Hematopoietic multipotent progenitor cell treated with erythropoietin and hydrocortisone succinate and interleukin-3 and kit ligand, for 4 days (in vitro differentiated cells): ENCODE data around the gene RAB34.

ENCODE experiments used
- DNase-seq: peaks from one replicate; pipeline ENCODE4 v3.0.0-alpha.2; 2015

Gene RAB34

GRCh38 chr17:28710861-28711722, 6.6 kb downstream of the RAB34 start:
- peak; percentile 95 for DNase-seq

GRCh38 chr17:28707339-28707720, 10.3 kb downstream of the RAB34 start:
- no peak for DNase-seq

DNA sequence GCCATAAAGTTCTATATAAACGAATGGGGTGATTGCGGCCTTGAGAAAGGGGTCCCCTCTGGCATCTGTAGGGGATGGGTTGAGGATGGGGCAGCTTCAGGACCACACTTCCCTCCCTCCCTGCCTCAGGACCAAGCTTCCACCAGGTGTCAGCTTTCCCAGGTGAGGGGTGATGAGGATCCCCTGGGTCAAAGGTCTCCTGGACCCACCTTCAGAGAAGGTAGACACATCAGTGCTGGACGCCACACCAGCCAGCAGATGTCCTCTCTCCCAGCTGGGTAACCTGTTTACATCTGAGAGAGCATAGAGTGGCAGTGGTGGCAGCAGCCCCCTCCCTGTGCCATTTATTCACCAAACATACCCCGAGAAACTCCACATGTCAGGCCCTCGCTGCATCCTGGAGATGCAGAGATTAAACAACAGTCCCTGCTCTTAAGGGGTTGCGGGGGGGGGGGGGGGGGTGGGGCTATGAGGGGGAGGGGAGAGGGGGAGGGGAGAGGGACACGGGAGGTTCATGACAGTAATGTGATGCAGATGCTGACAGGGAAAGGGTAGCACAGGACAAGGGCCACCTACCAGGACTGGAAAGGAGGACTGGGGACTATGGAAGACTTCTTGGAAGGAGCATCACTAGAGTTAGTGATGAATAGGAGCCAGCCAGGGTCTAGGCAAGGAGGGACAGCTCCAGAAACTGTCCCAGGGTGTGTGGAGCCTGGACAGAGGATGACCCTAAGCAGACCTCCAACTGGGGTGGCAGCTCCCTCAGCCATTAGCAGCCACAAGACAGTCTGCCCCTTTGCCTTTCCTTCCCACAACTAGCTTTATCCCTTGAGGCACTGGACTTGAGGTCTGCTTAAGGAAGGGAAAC, 11.0 kb downstream of the RAB34 start:
- no peak for DNase-seq

DNA sequence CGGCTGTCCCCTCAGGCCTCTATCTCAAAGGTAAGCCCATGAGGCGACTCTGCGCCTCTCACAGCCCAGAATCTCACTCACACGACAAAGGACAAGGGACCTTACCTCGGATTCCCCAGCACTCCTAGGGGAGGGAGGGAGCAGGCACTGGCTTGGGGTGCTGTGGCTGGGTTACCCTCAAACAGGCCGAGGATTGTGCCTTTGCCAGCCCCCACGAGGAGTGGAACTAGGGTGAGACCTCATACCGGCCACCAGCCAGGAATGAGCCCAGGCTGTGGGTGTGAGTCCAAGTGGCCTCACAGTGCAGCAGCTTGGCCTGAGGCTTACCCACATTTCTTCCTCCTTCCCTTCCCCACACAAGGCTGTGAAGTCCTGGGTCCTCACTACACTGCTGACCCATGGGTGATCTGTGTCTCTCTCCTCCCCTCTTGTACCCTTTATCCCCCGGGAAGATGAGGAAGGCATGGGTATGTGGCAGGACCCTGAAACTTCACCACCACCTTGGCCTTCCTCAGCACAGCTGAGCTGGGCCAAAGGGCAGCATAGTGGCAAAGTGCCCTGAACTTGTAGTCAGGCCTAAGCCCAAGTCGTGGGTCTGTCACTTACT, 11.8 kb downstream of the RAB34 start:
- DNase-seq = no peak

DNA sequence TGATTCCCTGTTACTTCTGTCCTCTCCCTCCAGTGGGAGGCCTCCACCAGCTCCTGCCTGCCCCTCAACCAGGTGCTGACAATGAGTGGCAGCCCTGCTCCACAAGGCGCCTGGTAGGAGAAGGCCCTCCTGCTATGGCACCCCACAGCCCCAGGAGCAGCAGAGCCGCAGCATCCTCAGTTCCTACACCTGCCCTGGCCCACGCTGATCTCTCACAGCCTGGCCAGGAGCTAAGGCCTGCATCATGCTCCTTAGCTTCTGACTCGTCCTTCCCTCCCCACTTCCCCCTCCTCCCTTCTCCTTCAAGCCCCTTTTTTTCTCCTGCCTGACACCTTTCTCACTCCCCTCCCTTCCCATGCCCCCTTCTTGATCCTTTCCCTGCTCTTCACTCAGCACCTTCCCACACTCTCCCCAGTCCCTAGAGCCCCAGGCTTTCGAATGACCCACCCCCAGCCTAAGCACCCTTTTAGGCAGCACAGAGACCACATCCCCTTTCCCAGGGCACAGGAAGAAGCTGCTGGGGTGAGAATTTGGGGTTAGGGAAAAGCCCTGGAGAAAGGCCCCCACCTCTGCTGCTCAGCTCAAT, 12.5 kb downstream of the RAB34 start:
- DNase-seq = no peak

GRCh38 chr17:28704219-28704858, 13.3 kb downstream of the RAB34 start:
- DNase-seq = no peak

GRCh38 chr17:28703552-28704218, 14.0 kb downstream of the RAB34 start:
- no peak for DNase-seq

DNA sequence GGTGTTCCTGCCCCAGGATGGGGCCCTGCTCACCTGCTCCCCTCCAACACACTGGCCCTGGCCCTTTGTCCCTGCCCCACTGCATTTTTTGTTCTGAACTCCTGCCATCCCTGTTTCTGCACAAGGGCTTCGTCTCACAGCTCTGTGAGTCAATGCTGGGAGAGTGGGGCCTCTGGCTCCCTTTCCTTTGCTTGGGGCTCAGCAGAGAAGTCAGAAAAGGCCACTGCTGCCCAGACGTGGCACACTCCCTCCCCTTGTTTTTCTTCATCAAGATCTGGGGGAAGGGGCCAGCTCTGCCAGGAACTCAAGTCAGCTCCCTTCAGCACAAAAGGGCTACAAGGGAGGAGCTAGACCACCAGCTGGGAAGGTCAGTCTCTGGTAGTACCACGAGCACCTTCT, 14.9 kb downstream of the RAB34 start:
- no peak for DNase-seq

- no peak for DNase-seq
Measured at GRCh38 chr17:28702026-28702751, 15.5 kb downstream of the RAB34 start.

GRCh38 chr17:28700830-28701492, 16.7 kb downstream of the RAB34 start:
- DNase-seq = no peak

DNA sequence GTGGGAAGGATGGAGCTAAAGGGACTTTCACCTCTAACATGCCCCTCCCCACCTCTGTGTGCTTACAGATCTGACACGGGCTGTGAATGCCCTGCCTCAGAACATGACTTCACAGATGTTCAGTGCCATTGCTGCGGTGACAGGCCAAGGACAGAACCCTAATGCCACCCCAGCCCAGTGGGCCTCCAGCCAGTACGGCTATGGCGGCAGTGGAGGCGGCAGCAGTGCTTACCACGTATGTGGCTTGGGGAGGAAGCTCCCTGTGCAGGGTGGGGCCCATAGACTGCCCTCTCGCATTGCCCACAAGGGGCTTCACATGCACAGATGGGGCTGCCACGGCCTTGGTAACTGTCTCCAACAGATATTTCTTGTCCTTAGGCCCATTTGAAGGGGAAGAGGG, 17.4 kb downstream of the RAB34 start:
- no peak for DNase-seq

GRCh38 chr17:28698253-28698941, 19.3 kb downstream of the RAB34 start:
- DNase-seq = peak; percentile 34

GRCh38 chr17:28693869-28694268, 23.8 kb downstream of the RAB34 start:
- DNase-seq = no peak

DNA sequence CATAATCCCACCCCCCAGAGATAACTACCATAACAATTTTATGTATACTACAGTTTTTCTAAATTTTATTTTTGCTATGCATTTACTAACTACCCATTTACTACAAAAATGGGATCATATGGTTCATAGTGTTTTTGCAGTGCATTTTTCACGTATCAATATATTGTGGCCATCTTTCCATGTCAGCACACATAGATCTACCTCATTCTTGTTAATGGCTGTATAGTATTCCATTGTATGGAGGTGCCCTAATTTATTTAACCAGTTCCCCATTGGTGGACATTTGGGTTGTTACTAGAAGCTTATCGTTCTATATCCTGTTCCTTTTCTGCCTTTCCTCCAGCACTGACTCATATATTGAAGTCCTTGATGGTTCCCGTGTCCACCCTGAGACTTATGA, 28.7 kb downstream of the RAB34 start:
- DNase-seq = no peak

DNA sequence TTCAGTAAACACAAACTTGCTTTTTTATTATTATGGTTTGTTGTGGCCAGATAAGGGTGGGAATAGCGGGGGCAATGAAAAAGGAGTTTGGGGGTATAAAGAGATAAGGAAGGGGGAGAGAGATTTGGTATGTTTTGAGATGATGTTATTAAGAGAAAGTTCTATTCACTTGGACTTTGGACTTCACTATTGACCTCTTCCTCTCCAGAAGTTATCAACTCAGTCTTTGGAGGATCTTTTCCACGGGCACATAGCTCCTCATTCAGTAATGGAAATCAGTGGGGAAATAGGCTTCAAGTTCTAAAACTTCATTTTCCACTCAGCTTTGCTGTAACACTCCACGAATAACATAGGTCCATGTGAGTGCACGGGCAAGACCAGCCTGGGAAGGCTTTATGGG, 29.2 kb downstream of the RAB34 start:
- no peak for DNase-seq

GRCh38 chr17:28686296-28686695, 31.4 kb downstream of the RAB34 start:
- no peak for DNase-seq

DNA sequence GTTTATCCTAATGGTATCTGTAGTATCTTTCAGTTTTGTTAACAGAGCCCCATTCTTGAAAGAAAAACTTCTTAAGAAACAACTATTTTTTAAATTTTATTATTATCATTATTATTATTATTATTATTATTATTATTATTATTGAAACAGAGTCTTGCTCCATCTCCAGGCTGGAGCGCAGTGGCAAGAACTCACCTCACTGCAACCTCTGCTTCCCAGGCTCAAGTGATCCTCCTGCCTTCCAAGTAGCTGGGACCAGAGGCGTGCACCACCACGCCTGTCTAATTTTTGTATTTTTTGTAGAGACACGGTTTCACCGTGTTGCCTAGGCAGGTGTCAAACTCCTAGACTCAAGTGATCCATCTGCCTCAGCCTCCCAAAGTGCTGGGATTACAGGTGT, 32.3 kb downstream of the RAB34 start:
- DNase-seq = no peak

DNA sequence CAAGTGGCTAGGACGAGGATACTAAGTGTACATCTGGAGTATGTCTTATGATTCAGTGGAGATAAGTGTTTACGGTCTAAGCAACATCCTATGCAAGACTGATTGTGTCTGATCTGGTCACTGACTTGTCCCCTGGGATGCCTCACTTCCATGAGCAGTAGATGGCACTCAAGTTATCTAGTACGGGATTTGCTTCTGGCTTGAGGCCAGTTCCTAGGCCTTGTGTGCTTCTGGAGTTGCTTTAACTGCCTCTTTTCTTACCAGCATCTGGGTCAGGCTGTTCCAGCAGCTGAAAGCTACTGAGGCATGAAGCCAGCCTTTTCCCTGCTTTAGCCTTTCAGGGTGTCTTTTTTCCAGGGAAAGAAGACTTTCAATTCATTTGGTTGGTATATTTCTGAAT, 32.7 kb downstream of the RAB34 start:
- DNase-seq = no peak

DNA sequence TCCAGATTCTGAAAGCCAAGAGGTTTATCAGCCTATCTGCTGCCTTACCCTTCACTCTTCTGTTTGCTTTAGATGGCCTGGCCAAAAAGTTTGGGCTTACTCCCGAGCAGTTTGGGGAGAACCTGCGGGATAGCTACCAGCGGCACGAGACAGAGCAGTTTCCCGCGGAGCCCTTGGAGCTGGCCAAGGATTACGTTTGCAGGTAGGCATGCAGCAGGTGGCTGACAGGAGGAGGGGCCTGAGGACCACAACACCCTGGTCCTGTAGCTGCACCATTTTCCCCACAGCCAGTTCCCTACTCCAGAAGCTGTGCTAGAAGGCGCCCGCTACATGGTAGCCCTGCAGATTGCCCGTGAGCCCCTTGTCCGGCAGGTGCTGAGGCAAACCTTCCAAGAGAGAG, 35.0 kb downstream of the RAB34 start:
- DNase-seq = no peak

DNA sequence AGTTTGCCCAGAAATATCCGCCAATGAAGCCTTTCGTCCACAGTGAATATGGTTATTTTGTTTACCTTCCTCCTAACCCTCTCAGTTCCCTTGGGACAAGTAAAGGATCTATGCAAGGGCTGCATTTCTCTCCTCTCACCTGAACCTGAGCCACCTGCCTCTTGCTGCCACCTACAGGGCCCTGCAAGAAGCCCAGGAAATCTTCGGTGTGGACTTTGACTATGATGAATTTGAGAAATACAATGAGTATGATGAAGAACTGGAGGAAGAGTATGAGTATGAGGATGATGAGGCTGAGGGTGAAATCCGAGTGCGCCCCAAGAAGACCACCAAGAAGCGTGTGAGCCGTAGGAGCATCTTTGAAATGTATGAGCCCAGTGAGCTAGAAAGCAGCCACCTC, 41.7 kb downstream of the RAB34 start:
- DNase-seq = peak; percentile 27
